ENCODE measurements around the gene TMEM259.

- TF ChIP-seq ZNF572 (CRISPR knock-in tag; IDR thresholded peaks at IDR 0.05) = no peak
- TF ChIP-seq NR2F6 (IDR thresholded peaks at IDR 0.05) = no peak
- no peak for TF ChIP-seq NR2F6 (CRISPR knock-in tag; IDR thresholded peaks at IDR 0.05)
- no peak for TF ChIP-seq NFYC (CRISPR knock-in tag; IDR thresholded peaks at IDR 0.05)
- TF ChIP-seq KDM1A (CRISPR knock-in tag; IDR thresholded peaks at IDR 0.05) = no peak
- no peak for TF ChIP-seq CTCF (CRISPR knock-in tag; IDR thresholded peaks at IDR 0.05)
- TF ChIP-seq EHMT2 (IDR thresholded peaks at IDR 0.05; ENCODE audit: borderline replicate concordance, low read depth, low read length) = no peak
- TF ChIP-seq POLR2A (IDR thresholded peaks at IDR 0.05; ENCODE audit: insufficient read depth in 1 of 2, low read depth in 2 of 2, low read length in 2 of 2) = no peak
- TF ChIP-seq ETV5 (CRISPR knock-in tag; IDR thresholded peaks at IDR 0.05; ENCODE audit: borderline replicate concordance) = no peak
Observed at GRCh38 chr19:988510-988909, 32.4 kb downstream of the TMEM259 start.

All from HepG2 (cell line).